Pulmonary artery endothelial cell (primary cell): ENCODE data around the gene PRR19. TPM values are rescaled to one million over a fixed set of nuclear protein-coding genes. Genes with fewer than 3 reads are reported as not detected.

Source experiments
- DNase-seq: peaks from one replicate; pipeline ENCODE4 v3.0.0-alpha.2; 2011; ENCODE audit warnings: low read depth, low spot score
- total RNA-seq: library from RNA; depleted of rRNA; stranded (reverse); fragments of >200 nt; gene quantifications from 2 replicates; pipeline ENCODE4 v1.2.3, GENCODE V29; 2014

PRR19 gene
- total RNA-seq, 1 donor from 2014 or later, result 0.26 TPM

GRCh38 chr19:42270346-42271044 is 31.4 kb upstream of the PRR19 start:
- no peak for DNase-seq

GRCh38 chr19:42271045-42271419 is 30.9 kb upstream of the PRR19 start:
- no peak for DNase-seq

- no peak for DNase-seq
Measured at GRCh38 chr19:42271861-42272534, 29.9 kb upstream of the PRR19 start.

- DNase-seq, result no peak
Measured at GRCh38 chr19:42272535-42272897, 29.4 kb upstream of the PRR19 start.

- DNase-seq, result no peak
Measured at GRCh38 chr19:42272989-42273406, 28.9 kb upstream of the PRR19 start.

- no peak for DNase-seq
Measured at GRCh38 chr19:42273407-42274064, 28.4 kb upstream of the PRR19 start.

- DNase-seq, result no peak
Measured at GRCh38 chr19:42274065-42274682, 27.8 kb upstream of the PRR19 start.

GRCh38 chr19:42275103-42275502 is 26.8 kb upstream of the PRR19 start:
- no peak for DNase-seq

- no peak for DNase-seq
Measured at GRCh38 chr19:42275517-42275916, 26.4 kb upstream of the PRR19 start.

GRCh38 chr19:42276284-42276683 is 25.6 kb upstream of the PRR19 start:
- DNase-seq, result no peak

GRCh38 chr19:42276821-42277220 is 25.1 kb upstream of the PRR19 start:
- DNase-seq, result no peak

GRCh38 chr19:42277821-42278451 is 24.0 kb upstream of the PRR19 start:
- DNase-seq, result no peak

GRCh38 chr19:42278452-42279154 is 23.3 kb upstream of the PRR19 start:
- no peak for DNase-seq

GRCh38 chr19:42279155-42279901 is 22.6 kb upstream of the PRR19 start:
- no peak for DNase-seq

GRCh38 chr19:42279902-42280814 is 21.8 kb upstream of the PRR19 start:
- DNase-seq, result no peak

GRCh38 chr19:42280815-42281145 is 21.2 kb upstream of the PRR19 start:
- DNase-seq, result no peak

- DNase-seq, result no peak
Measured at GRCh38 chr19:42281146-42281826, 20.6 kb upstream of the PRR19 start.

GRCh38 chr19:42281827-42282762 is 19.8 kb upstream of the PRR19 start:
- DNase-seq, result no peak
